ENCODE measurements around the gene ERG. TPM values are rescaled to one million over a fixed set of nuclear protein-coding genes. Genes with fewer than 3 reads are reported as not detected.

The ERG gene
- polyA plus RNA-seq, 1 of the 3 experiments (the other 2 are of a cell fraction): not detected

DNA sequence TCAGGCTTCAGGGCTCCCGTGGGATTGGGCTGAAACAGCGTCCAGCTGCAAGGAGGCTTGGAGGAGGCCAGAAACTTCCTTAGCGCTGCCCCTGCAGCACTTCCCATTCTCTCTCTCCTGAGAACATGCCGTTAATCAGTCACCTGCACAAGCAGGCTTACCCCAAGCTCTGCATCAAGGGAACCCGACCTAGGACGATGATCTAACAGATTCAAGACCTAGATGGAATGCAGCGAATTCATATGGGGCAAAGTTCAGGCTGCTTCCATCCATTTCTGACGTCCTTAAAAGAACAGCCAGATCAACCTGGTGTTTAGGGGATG lies 114.1 kb downstream of the ERG start:
- no peaks in the 10 kb centered on the region for H3K9me3 ChIP-seq
- H3K4me1 ChIP-seq (ENCODE audit: control insufficient read depth in 1 of 2, insufficient read depth in 2 of 2, low read depth in 1 of 2, low read length in 1 of 2): peaks cover 0 to 11% of the 10 kb centered on the region in 2 experiments; a peak in 2 of 4 replicates
- no peak overlapping the region for H3K27ac ChIP-seq (ENCODE audit: low read depth in 2 of 2, low read length in 1 of 2)
- no peaks in the 10 kb centered on the region for H4K20me1 ChIP-seq (ENCODE audit: insufficient read depth)
- ChIA-PET POLR2A (no interaction called here), CTCF (no interaction called here)
- 76% methylated on average over 7 of the region's 8 CpGs for WGBS (ENCODE audit: low lambda C conversion rate)
- no peak for DNase-seq
- no peaks in the 10 kb centered on the region for H3K27me3 ChIP-seq (ENCODE audit: insufficient read depth)
- H3F3A ChIP-seq (replicated peaks; ENCODE audit: insufficient read depth): no peaks in the 10 kb centered on the region
- H3K4me2 ChIP-seq: no peak overlapping the region
- H3K4me3 ChIP-seq (ENCODE audit: low read depth in 2 of 2, low read length in 1 of 2): no peak overlapping the region
- H3K9ac ChIP-seq: no peak overlapping the region
- no peaks in the 10 kb centered on the region for H3K79me2 ChIP-seq (ENCODE audit: insufficient read depth)
- TF ChIP-seq TEAD4 (IDR thresholded peaks at IDR 0.05; ENCODE audit: borderline replicate concordance, insufficient read depth) (no peak), JUND (IDR thresholded peaks at IDR 0.05) (no peak), MAX (IDR thresholded peaks at IDR 0.05; ENCODE audit: low read depth) (no peak), MEF2A (IDR thresholded peaks at IDR 0.05; ENCODE audit: borderline replicate concordance, low read depth) (no peak), CHD2 (IDR thresholded peaks at IDR 0.05; ENCODE audit: low read length, partially characterized antibody) (no peak), ELF1 (IDR thresholded peaks at IDR 0.05) (no peak), FOXJ3 (CRISPR knock-in tag; IDR thresholded peaks at IDR 0.05) (no peak)
- TF ChIP-seq, protein P1, sequence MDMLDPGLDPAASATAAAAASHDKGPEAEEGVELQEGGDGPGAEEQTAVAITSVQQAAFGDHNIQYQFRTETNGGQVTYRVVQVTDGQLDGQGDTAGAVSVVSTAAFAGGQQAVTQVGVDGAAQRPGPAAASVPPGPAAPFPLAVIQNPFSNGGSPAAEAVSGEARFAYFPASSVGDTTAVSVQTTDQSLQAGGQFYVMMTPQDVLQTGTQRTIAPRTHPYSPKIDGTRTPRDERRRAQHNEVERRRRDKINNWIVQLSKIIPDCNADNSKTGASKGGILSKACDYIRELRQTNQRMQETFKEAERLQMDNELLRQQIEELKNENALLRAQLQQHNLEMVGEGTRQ (IDR thresholded peaks at IDR 0.05; ENCODE audit: borderline replicate concordance, low read depth, low read length): no peak
- TF ChIP-seq, protein P2, sequence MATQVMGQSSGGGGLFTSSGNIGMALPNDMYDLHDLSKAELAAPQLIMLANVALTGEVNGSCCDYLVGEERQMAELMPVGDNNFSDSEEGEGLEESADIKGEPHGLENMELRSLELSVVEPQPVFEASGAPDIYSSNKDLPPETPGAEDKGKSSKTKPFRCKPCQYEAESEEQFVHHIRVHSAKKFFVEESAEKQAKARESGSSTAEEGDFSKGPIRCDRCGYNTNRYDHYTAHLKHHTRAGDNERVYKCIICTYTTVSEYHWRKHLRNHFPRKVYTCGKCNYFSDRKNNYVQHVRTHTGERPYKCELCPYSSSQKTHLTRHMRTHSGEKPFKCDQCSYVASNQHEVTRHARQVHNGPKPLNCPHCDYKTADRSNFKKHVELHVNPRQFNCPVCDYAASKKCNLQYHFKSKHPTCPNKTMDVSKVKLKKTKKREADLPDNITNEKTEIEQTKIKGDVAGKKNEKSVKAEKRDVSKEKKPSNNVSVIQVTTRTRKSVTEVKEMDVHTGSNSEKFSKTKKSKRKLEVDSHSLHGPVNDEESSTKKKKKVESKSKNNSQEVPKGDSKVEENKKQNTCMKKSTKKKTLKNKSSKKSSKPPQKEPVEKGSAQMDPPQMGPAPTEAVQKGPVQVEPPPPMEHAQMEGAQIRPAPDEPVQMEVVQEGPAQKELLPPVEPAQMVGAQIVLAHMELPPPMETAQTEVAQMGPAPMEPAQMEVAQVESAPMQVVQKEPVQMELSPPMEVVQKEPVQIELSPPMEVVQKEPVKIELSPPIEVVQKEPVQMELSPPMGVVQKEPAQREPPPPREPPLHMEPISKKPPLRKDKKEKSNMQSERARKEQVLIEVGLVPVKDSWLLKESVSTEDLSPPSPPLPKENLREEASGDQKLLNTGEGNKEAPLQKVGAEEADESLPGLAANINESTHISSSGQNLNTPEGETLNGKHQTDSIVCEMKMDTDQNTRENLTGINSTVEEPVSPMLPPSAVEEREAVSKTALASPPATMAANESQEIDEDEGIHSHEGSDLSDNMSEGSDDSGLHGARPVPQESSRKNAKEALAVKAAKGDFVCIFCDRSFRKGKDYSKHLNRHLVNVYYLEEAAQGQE (IDR thresholded peaks at IDR 0.05; ENCODE audit: low read depth, low read length): no peak
- H3K36me3 ChIP-seq (replicated peaks in 1 of 2; ENCODE audit: control insufficient read depth in 1 of 2, insufficient read depth in 2 of 2, low read length in 1 of 2): no peaks in the 10 kb centered on the region
- no peak overlapping the region for H2AFZ ChIP-seq (ENCODE audit: low read depth)
- H3K9me2 ChIP-seq: no peaks in the 10 kb centered on the region

GRCh38 chr21:38383411-38384237 lies 114.7 kb downstream of the ERG start:
- Histone ChIP-seq H3K4me2 (no peak overlapping the region), H4K20me1 (ENCODE audit: insufficient read depth) (no peaks in the 10 kb centered on the region), H3K36me3 (replicated peaks in 1 of 2; ENCODE audit: control insufficient read depth in 1 of 2, insufficient read depth in 2 of 2, low read length in 1 of 2) (no peaks in the 10 kb centered on the region), H3K4me1 (ENCODE audit: control insufficient read depth in 1 of 2, insufficient read depth in 2 of 2, low read depth in 1 of 2, low read length in 1 of 2) (peaks cover 0 to 11% of the 10 kb centered on the region in 2 experiments; a peak in 2 of 4 replicates), H3K9ac (no peak overlapping the region), H3K27ac (ENCODE audit: low read depth in 2 of 2, low read length in 1 of 2) (no peak overlapping the region), H3K27me3 (ENCODE audit: insufficient read depth) (no peaks in the 10 kb centered on the region), H3F3A (replicated peaks; ENCODE audit: insufficient read depth) (no peaks in the 10 kb centered on the region), H3K9me2 (no peaks in the 10 kb centered on the region), H3K4me3 (ENCODE audit: low read depth in 2 of 2, low read length in 1 of 2) (no peak overlapping the region), H2AFZ (ENCODE audit: low read depth) (no peak overlapping the region), H3K79me2 (ENCODE audit: insufficient read depth) (no peaks in the 10 kb centered on the region), H3K9me3 (no peaks in the 10 kb centered on the region)
- WGBS (ENCODE audit: low lambda C conversion rate): 86% methylated on average over 27 of the region's 34 CpGs
- POLR2A ChIA-PET: no interaction called here
- CTCF ChIA-PET: no interaction called here
- DNase-seq: no peak
- TF ChIP-seq FOXM1 (IDR thresholded peaks at IDR 0.05; ENCODE audit: low read depth) (no peak), MXI1 (IDR thresholded peaks at IDR 0.05; ENCODE audit: low read depth, low read length) (no peak), GABPA (IDR thresholded peaks at IDR 0.05; ENCODE audit: low read depth) (no peak), POLR2AphosphoS5 (IDR thresholded peaks at IDR 0.05; ENCODE audit: low read depth, low read length) (no peak), TEAD4 (IDR thresholded peaks at IDR 0.05; ENCODE audit: borderline replicate concordance, insufficient read depth) (no peak), GATA2 (CRISPR knock-in tag; IDR thresholded peaks at IDR 0.05) (no peak), EZH2phosphoT487 (IDR thresholded peaks at IDR 0.05; ENCODE audit: borderline replicate concordance, low read depth) (no peak), ZBTB33 (IDR thresholded peaks at IDR 0.05; ENCODE audit: borderline replicate concordance, low read depth) (no peak), SMC3 (IDR thresholded peaks at IDR 0.05; ENCODE audit: low read depth, low read length) (no peak), NRF1 (IDR thresholded peaks at IDR 0.05; ENCODE audit: low read depth, low read length) (no peak), FOSL2 (IDR thresholded peaks at IDR 0.05; ENCODE audit: borderline replicate concordance, low read depth) (no peak), IRF3 (IDR thresholded peaks at IDR 0.05; ENCODE audit: low read depth, low read length) (no peak)
